ENCODE results near the gene TBX20.

The TBX20 gene

DNA sequence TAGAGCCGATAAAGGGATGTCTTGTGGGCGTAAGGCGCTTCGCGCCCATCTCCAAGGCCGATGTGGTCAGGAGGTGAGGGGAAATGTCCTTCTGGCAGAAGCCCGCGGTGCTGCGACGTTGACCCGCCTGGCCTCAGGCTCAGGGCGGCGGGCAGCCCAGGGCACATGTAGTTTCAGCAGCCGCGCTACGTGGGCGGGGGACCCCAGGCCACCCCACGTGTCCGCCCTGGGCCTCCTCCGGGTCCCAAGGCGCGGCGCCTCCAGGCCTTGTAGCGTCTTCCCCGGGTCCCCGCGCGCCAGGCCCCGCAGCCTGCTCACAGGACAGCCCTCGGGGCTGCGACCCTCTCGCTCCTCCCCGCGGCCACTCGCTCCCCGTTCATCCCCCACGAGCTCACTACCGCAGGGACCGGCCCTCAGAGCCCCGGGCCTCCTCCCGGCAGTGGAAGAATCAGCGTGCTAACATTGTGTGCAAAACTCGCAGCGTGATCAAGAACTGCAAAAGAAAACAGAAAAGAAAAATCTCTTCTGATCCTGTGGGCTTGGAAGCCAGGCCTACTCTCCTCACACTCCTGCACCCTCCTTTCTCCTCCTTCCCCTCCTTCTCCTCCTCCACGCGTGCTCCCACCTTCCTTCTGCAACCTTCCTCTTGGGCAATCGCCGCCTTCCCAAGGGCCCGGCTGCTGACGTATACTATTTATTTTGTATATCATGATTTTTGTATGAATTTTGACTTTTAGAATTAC, 4.4 kb upstream of the TBX20 start:
- no peaks in the 10 kb centered on the region; the same call in 1 of the 2 replicates for H3K9me3 ChIP-seq
- peaks cover 4% of the 10 kb centered on the region; the same call in 1 of the 2 replicates for H3K4me1 ChIP-seq
- no peaks in the 10 kb centered on the region; the same call in 1 of the 2 replicates for H3K27me3 ChIP-seq
- TF ChIP-seq, protein P1, sequence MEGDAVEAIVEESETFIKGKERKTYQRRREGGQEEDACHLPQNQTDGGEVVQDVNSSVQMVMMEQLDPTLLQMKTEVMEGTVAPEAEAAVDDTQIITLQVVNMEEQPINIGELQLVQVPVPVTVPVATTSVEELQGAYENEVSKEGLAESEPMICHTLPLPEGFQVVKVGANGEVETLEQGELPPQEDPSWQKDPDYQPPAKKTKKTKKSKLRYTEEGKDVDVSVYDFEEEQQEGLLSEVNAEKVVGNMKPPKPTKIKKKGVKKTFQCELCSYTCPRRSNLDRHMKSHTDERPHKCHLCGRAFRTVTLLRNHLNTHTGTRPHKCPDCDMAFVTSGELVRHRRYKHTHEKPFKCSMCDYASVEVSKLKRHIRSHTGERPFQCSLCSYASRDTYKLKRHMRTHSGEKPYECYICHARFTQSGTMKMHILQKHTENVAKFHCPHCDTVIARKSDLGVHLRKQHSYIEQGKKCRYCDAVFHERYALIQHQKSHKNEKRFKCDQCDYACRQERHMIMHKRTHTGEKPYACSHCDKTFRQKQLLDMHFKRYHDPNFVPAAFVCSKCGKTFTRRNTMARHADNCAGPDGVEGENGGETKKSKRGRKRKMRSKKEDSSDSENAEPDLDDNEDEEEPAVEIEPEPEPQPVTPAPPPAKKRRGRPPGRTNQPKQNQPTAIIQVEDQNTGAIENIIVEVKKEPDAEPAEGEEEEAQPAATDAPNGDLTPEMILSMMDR (IDR thresholded peaks at IDR 0.05; ENCODE audit: low read depth, low read length), result no peak
- H3K4me3 ChIP-seq (ENCODE audit: low read depth, low read length), result no peak overlapping the region
- 0 out of 2 replicates have a peak, but pooled peaks cover 5% of the 10 kb centered on the region for H3K36me3 ChIP-seq
- no peak for DNase-seq

DNA sequence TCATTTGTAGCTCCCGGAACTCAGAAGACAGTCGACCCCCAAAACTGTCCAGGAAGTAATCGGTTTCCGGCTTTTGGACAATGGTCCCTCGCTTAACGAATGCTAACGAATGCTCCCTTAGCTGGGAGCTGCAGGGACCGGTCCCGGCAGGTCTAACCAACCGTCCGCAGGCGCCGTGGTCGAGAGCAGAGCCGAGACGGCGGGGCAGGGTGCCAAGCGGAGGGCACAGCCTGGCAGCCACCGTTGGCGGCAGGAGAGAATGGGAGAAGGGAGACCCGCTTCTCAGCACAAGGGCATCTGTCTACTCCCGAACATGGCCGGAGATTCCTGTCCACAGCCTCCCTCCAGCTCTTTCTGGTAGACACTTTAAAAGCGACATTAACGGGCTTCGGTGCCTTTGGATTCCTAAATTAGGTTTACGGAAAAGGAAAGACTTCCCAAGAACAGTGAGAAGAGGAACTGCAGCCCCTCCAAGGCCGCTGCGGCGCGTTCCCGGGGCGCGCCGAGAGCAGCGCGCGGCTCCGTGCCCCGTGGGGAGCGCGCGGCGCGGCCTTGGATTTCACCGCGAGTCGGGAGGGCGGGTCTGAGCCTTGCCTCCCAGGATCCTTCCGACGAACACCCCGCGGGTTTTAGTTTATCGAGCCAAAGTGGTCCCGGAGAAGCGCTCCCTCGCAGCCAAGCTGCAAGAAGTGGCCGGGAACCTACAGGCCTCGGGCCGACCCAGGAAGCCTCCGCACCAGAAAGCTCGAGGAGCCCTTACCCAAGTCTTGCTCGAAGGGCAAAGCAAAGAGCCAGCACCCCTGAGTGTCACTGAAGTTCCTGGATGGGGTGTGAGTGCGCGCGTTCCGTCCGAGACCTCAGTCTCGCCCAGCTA, 3.6 kb upstream of the TBX20 start:
- Histone ChIP-seq H3K4me1 (peaks cover 4% of the 10 kb centered on the region; the same call in 1 of the 2 replicates), H3K36me3 (0 out of 2 replicates have a peak, but pooled peaks cover 5% of the 10 kb centered on the region), H3K9me3 (no peaks in the 10 kb centered on the region; the same call in 1 of the 2 replicates), H3K27me3 (no peaks in the 10 kb centered on the region; the same call in 1 of the 2 replicates), H3K4me3 (ENCODE audit: low read depth, low read length) (no peak overlapping the region)
- DNase-seq, result no peak
- TF ChIP-seq, protein P1 (IDR thresholded peaks at IDR 0.05; ENCODE audit: low read depth, low read length), result no peak

- H3K4me1 ChIP-seq, result peaks cover 4% of the 10 kb centered on the region; the same call in 1 of the 2 replicates
- H3K36me3 ChIP-seq, result 0 out of 2 replicates have a peak, but pooled peaks cover 5% of the 10 kb centered on the region
- H3K9me3 ChIP-seq, result no peaks in the 10 kb centered on the region; the same call in 1 of the 2 replicates
- H3K4me3 ChIP-seq (ENCODE audit: low read depth, low read length), result no peak overlapping the region
- no peaks in the 10 kb centered on the region; the same call in 1 of the 2 replicates for H3K27me3 ChIP-seq
- TF ChIP-seq, protein P1 (IDR thresholded peaks at IDR 0.05; ENCODE audit: low read depth, low read length), result no peak
- DNase-seq, result no peak
Measured at GRCh38 chr7:35256256-35257175, 2.6 kb upstream of the TBX20 start.

GRCh38 chr7:35255443-35256255, 1.7 kb upstream of the TBX20 start:
- Histone ChIP-seq H3K9me3 (no peaks in the 10 kb centered on the region; the same call in 1 of the 2 replicates), H3K4me3 (ENCODE audit: low read depth, low read length) (no peak overlapping the region), H3K4me1 (peaks cover 4% of the 10 kb centered on the region; the same call in 1 of the 2 replicates), H3K27me3 (no peaks in the 10 kb centered on the region; the same call in 1 of the 2 replicates), H3K36me3 (peaks cover 6% of the 10 kb centered on the region; the same call in 1 of the 2 replicates)
- DNase-seq, result no peak
- TF ChIP-seq, protein P1 (IDR thresholded peaks at IDR 0.05; ENCODE audit: low read depth, low read length), result no peak
